HEK293T (cell line): Measurements from ENCODE around the gene IRAK3.

Experiments
- CTCF ChIA-PET: fragments of 350-600 bp; formaldehyde crosslinking; extraction: SDS; loops from one replicate; lab custom pipeline; 2021; ENCODE audit warnings: antibody characterized with exemption, inconsistent platforms; lab: Yijun Ruan, JAX
- POLR2A ChIA-PET: fragments of 350-600 bp; formaldehyde crosslinking; extraction: SDS; loops from one replicate; lab custom pipeline; 2020; ENCODE audit warnings: antibody characterized with exemption, inconsistent platforms; lab: Yijun Ruan, JAX
- DNase-seq: peaks from one replicate; pipeline ENCODE4 v3.0.0; 2012; ENCODE audit warnings: mixed read lengths; ENCODE audit errors: extremely low spot score
- ARNT ChIP-seq: fragments of 450-650 bp; IDR thresholded peaks from 2 replicates; pipeline ENCODE4 v1.6.1; 2017; ENCODE audit warnings: mild to moderate bottlenecking
- BHLHE40 ChIP-seq: fragments of 450-650 bp; IDR thresholded peaks from 2 replicates; pipeline ENCODE4 v1.6.1; 2016; ENCODE audit warnings: mild to moderate bottlenecking, moderate library complexity, borderline replicate concordance
- CTBP1 ChIP-seq: fragments of 450-650 bp; IDR thresholded peaks from 2 replicates; pipeline ENCODE4 v1.6.1; 2016; ENCODE audit warnings: borderline replicate concordance
- ELF4 ChIP-seq: fragments of 450-650 bp; IDR thresholded peaks from 2 replicates; pipeline ENCODE4 v1.6.1; 2017; ENCODE audit warnings: antibody characterized with exemption
- FOXA1 ChIP-seq: fragments of 450-650 bp; IDR thresholded peaks from 2 replicates; pipeline ENCODE4 v1.6.1; 2016; ENCODE audit warnings: mild to moderate bottlenecking
- FOXK2 ChIP-seq: fragments of 450-650 bp; IDR thresholded peaks from 2 replicates; pipeline ENCODE4 v1.6.1; 2016; ENCODE audit warnings: mild to moderate bottlenecking
- FOXM1 ChIP-seq: fragments of 450-650 bp; IDR thresholded peaks from 2 replicates; pipeline ENCODE4 v1.6.1; 2017; ENCODE audit warnings: mild to moderate bottlenecking, borderline replicate concordance
- HDGF ChIP-seq: fragments of 450-650 bp; IDR thresholded peaks from 2 replicates; pipeline ENCODE4 v1.6.1; 2017; ENCODE audit warnings: antibody characterized with exemption, borderline replicate concordance
- L3MBTL2 ChIP-seq: fragments of 450-650 bp; conservative IDR thresholded peaks from 2 replicates; pipeline ENCODE4 v1.6.1; 2016; ENCODE audit warnings: mild to moderate bottlenecking
- LEF1 ChIP-seq: fragments of 450-650 bp; IDR thresholded peaks from 2 replicates; pipeline ENCODE4 v1.6.1; 2017; ENCODE audit warnings: mild to moderate bottlenecking, borderline replicate concordance
- NFRKB ChIP-seq: fragments of 450-650 bp; IDR thresholded peaks from 2 replicates; pipeline ENCODE4 v1.6.1; 2016; ENCODE audit warnings: mild to moderate bottlenecking, moderate library complexity
- PKNOX1 ChIP-seq: fragments of 450-650 bp; IDR thresholded peaks from 2 replicates; pipeline ENCODE4 v1.6.1; 2016
- SP1 ChIP-seq: fragments of 450-650 bp; IDR thresholded peaks from 2 replicates; pipeline ENCODE4 v1.6.1; 2017
- SUZ12 ChIP-seq: fragments of 450-650 bp; IDR thresholded peaks from 2 replicates; pipeline ENCODE4 v1.6.1; 2016; ENCODE audit warnings: mild to moderate bottlenecking
- TARDBP ChIP-seq: fragments of 450-650 bp; IDR thresholded peaks from 2 replicates; pipeline ENCODE4 v1.6.1; 2016
- ZNF384 ChIP-seq: fragments of 450-650 bp; IDR thresholded peaks from 2 replicates; pipeline ENCODE4 v1.6.1; 2016

Gene IRAK3

DNA sequence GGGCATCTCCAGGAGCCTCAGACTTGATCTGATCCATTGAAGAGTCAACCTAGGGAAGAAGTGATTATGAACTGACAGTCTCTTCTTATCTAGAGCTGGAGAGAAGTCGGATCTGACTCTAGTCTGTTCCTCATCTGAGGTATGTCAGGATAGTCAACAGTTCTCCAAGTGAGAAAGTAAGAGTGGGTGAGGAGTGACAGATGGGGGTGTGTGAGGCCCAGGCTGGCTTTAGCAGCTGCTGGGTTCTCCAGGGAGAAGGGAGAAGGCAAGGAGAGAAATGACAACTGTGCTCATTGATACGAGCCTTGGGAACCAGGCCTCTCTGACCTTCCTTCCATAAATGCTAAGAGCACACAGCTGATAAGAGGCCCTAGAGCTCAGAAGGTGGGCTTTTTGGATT, 53.3 kb downstream of the IRAK3 start:
- no peak for TF ChIP-seq PKNOX1
- no peak for TF ChIP-seq ELF4
- no peak for TF ChIP-seq LEF1
- no peak for TF ChIP-seq BHLHE40
- TF ChIP-seq FOXA1, result no peak
- TF ChIP-seq ZNF384, result no peak
- TF ChIP-seq TARDBP, result no peak
- no peak for TF ChIP-seq SUZ12
- TF ChIP-seq ARNT, result no peak
- no peak for TF ChIP-seq CTBP1
- TF ChIP-seq L3MBTL2, result no peak
- TF ChIP-seq HDGF, result no peak
- TF ChIP-seq FOXM1, result no peak
- TF ChIP-seq FOXK2, result no peak
- ChIA-PET POLR2A (no interaction called here), CTCF (interaction anchor here (1.6 kb wide), 1 partner anchor 25 kb away, joined by 4 read pairs; no protein-coding TSS in a partner anchor)
- no peak for DNase-seq

- ChIA-PET CTCF (no interaction called here), POLR2A (interaction anchor here (1.1 kb wide), 1 partner anchor 8 kb away, joined by 3 read pairs; no protein-coding TSS in a partner anchor)
- TF ChIP-seq NFRKB, result no peak
- no peak for TF ChIP-seq TARDBP
- TF ChIP-seq LEF1, result no peak
- no peak for TF ChIP-seq BHLHE40
- TF ChIP-seq SUZ12, result no peak
Measured at GRCh38 chr12:66243911-66244310, 54.9 kb downstream of the IRAK3 start.

GRCh38 chr12:66244446-66244845, 55.4 kb downstream of the IRAK3 start:
- ChIA-PET POLR2A (interaction anchor here (1.1 kb wide), 1 partner anchor 9 kb away, joined by 3 read pairs; no protein-coding TSS in a partner anchor), CTCF (no interaction called here)
- no peak for TF ChIP-seq PKNOX1
- TF ChIP-seq ZNF384, result no peak
- TF ChIP-seq BHLHE40, result no peak
- TF ChIP-seq SUZ12, result no peak
- TF ChIP-seq LEF1, result no peak
- no peak for TF ChIP-seq L3MBTL2
- TF ChIP-seq NFRKB, result no peak
- no peak for TF ChIP-seq TARDBP
- no peak for TF ChIP-seq ELF4
- no peak for TF ChIP-seq FOXM1
- no peak for TF ChIP-seq ARNT
- no peak for TF ChIP-seq SP1
- no peak for TF ChIP-seq FOXA1
- no peak for DNase-seq

More at GRCh38 chr12:66243911-66244310, 54.9 kb downstream of the IRAK3 start:
- DNase-seq, result no peak

DNA sequence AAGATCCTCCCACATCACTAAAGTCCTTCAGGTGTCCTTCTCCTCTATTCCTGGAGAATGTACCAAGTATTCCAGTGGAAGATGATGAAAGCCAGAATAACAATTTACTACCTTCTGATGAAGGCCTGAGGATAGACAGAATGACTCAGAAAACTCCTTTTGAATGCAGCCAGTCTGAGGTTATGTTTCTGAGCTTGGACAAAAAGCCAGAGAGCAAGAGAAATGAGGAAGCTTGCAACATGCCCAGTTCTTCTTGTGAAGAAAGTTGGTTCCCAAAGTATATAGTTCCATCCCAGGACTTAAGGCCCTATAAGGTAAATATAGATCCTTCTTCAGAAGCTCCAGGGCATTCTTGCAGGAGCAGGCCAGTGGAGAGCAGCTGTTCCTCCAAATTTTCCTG, 58.7 kb downstream of the IRAK3 start:
- DNase-seq, result no peak
- TF ChIP-seq CTBP1, result no peak
- TF ChIP-seq L3MBTL2, result no peak
- TF ChIP-seq SP1, result no peak
- no peak for TF ChIP-seq ZNF384
- TF ChIP-seq SUZ12, result no peak
- no peak for TF ChIP-seq HDGF
- no peak for TF ChIP-seq FOXA1
- TF ChIP-seq FOXK2, result no peak
- TF ChIP-seq LEF1, result no peak
- no peak for TF ChIP-seq TARDBP
- no peak for TF ChIP-seq NFRKB
- ChIA-PET CTCF (interaction anchor here (0.9 kb wide), 1 partner anchor 9 kb away, joined by 4 read pairs; no protein-coding TSS in a partner anchor), POLR2A (interaction anchor here (1.2 kb wide), 1 partner anchor 79 kb away, joined by 3 read pairs; no protein-coding TSS in a partner anchor)

- CTCF ChIA-PET, result no interaction called here
- TF ChIP-seq TARDBP (no peak), L3MBTL2 (no peak), FOXK2 (no peak), FOXA1 (no peak)
- DNase-seq, result no peak
- POLR2A ChIA-PET, result no interaction called here
Measured at GRCh38 chr12:66251049-66251448, 62.0 kb downstream of the IRAK3 start.

DNA sequence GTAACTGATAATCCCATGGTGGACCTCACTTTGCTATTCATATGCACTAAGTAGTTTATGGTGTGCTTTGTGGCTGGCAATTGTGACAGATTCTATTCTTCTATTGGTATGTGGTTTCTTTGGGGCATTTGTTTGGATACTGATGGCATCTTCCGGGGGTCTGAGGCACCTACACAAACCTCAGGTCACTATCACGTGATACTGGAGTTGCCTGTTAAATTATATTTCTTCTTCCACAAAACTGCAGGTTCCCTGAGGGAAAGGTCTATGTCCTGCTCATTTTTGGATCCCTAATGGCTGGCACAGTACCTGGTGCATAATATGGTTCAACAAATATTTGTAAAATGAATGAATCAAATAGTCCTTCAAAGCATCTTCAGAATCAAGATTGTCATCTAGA, 63.8 kb downstream of the IRAK3 start:
- ChIA-PET POLR2A (no interaction called here), CTCF (no interaction called here)
- TF ChIP-seq ELF4, result no peak
- TF ChIP-seq SUZ12, result no peak
- DNase-seq, result no peak

- DNase-seq, result no peak
- TF ChIP-seq BHLHE40, result no peak
- no peak for TF ChIP-seq SUZ12
- no peak for TF ChIP-seq HDGF
- no peak for TF ChIP-seq CTBP1
- no peak for TF ChIP-seq TARDBP
- TF ChIP-seq NFRKB, result no peak
- no peak for TF ChIP-seq ZNF384
- TF ChIP-seq FOXM1, result no peak
- no peak for TF ChIP-seq FOXA1
- no peak for TF ChIP-seq ELF4
- TF ChIP-seq LEF1, result no peak
- no peak for TF ChIP-seq L3MBTL2
- TF ChIP-seq ARNT, result no peak
- no peak for TF ChIP-seq FOXK2
- TF ChIP-seq PKNOX1, result no peak
- TF ChIP-seq SP1, result no peak
- ChIA-PET CTCF (no interaction called here), POLR2A (interaction anchor here (1.1 kb wide), 1 partner anchor 86 kb away, joined by 3 read pairs; the partner anchor contains the start of gene TMBIM4)
Measured at GRCh38 chr12:66255737-66256136, 66.7 kb downstream of the IRAK3 start.
